Motor neuron (in vitro differentiated cells): ENCODE results near the gene HSF5. TPM values are rescaled to one million over a fixed set of nuclear protein-coding genes. Genes with fewer than 3 reads are reported as not detected.
"Not testable (repeated sequence)": the region's sequence is repeated elsewhere in the genome, so short reads cannot be mapped to it uniquely, and the experiment has no call there.

Experiments
- ATAC-seq, 8 experiments: fragments of 200-7000 bp; cut with Tn5 transposase; replicated peaks in 6 of 8; 2 replicates each; pipeline ENCODE4 v1.8.0; 2021; ENCODE audit warnings: mild to moderate bottlenecking in 8 of 8, moderate library complexity in 8 of 8
- H3K27ac ChIP-seq, 2 donors: fragments of 250-450 bp; sonication (Bioruptor Pico); 2 replicates each; pipeline ENCODE4 v1.9.0; 2021; ENCODE audit warnings: antibody characterized with exemption in 2 of 2, mild to moderate bottlenecking in 2 of 2, moderate library complexity in 1 of 2
- H3K4me1 ChIP-seq, 2 donors: fragments of 250-450 bp; sonication (Bioruptor Pico); replicated peaks in 1 of 2; 2 replicates each; pipeline ENCODE4 v1.6.1; 2021; ENCODE audit warnings: antibody characterized with exemption in 2 of 2, mild to moderate bottlenecking in 2 of 2, moderate library complexity in 1 of 2
- H3K4me3 ChIP-seq, 5 donors: fragments of 250-450 bp; sonication (Bioruptor Pico); 2 replicates each; pipeline ENCODE4 v1.9.0; 2021; ENCODE audit warnings: antibody characterized with exemption in 5 of 5, mild to moderate bottlenecking in 5 of 5, moderate library complexity in 4 of 5
- whole genome bisulfite sequencing, 10 experiments: fragments of 450-650 bp; shearing (Covaris generic); methylation state at CpG; one replicate each; pipeline ENCODE4 v1.0.0; 2022; 5-methylcytosine and 5-hydroxymethylcytosine counted together
- in situ Hi-C, 9 experiments: fragments of 400-800 bp; cut with MboI; loops; one replicate each; pipeline ENCODE4 v1.15.0; 2021; ENCODE audit warnings: low sequenced_read_pairs in 9 of 9, low pct_unique_long_range_greater_than_20kb in 2 of 9; ENCODE audit not compliant: unreplicated experiment in 9 of 9
- total RNA-seq, 8 experiments: library from RNA; unstranded; fragments of 300-600 nt; gene quantifications; 2 replicates each; pipeline versions ENCODE4 v1.2.3 to v1.2.4, GENCODE V29; 2022

The HSF5 gene
- total RNA-seq, 8 experiments from 2014 or later, result 0.04 to 0.14 (median 0.05) TPM; not detected in 3

DNA sequence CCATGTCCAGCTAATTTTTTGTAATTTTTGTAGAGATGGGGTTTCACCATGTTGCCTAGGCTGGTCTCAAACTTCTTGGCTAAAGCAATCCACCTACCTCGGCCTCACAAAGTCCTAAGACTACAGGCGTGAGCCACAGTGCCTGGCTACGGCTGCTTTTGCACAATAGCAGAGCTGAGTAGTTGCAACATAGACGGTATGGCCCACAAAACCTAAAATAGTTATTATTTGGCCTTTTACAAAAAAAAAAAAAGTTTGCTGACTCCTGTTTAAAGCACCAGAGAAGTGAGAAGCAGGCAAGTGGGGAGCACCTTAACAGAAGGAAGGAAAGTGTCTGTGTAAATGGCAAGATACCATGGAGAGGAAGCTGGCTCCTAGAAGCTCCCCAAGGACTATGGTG is 5.3 kb upstream of the HSF5 start:
- no peak for ATAC-seq
- 80 to 100% (median 93%) methylated on average over 1 to 3 of the region's 4 CpGs; no CpG with 5 or more reads in 5 of the 10 experiments for WGBS, 10 experiments
- in situ Hi-C loops, result no loop called here

DNA sequence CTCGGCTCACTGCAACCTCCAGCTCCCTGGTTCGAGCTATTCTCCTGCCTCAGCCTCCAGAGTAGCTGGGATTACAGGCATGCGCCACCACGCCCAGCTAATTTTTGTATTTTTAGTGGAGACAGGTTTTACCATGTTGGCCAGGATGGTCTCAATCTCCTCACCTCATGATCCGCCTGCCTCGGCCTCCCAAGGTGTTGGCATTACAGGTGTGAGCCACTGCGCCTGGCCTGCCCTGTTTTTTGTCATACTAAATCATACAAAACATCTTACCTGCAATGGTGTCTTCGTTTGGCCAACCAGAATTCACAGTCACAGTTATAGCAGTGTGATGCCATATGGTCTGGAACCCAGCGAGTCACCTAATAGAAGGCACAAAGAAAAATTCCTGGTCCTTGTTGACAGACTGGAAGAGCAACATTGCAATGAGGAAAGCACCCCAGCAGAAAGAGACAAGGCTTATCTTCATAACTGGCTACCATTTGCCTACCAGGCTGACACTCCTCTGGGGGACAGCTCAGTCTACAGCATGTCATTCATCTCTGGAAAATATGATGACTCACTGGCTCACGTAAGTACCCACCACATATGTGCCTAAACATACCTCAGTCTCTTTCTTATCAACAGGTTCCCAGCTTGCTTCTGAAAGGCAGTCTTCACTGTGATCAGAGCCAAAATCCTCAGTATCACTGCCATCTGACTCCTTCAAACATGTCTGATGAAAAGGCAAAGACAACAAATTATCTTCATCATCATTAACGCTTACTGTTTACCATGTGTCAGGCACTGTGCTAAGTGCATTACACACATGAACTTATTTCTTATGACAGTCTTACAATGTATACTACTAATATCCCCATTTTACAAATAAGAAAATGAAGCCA is 4.3 kb upstream of the HSF5 start:
- in situ Hi-C loops, result no loop called here
- ATAC-seq, result no peak
- Histone ChIP-seq H3K4me1 (no peaks in the 10 kb centered on the region), H3K4me3 (no peak overlapping the region), H3K27ac (no peak overlapping the region)
- WGBS, 10 experiments, result 89 to 100% (median 97%) methylated on average over 1 to 10 of the region's 11 CpGs

More for the DNA sequence above, 5.3 kb upstream of the HSF5 start:
- no peak overlapping the region for H3K4me3 ChIP-seq
- no peaks in the 10 kb centered on the region for H3K4me1 ChIP-seq
- H3K27ac ChIP-seq, result no peak overlapping the region

DNA sequence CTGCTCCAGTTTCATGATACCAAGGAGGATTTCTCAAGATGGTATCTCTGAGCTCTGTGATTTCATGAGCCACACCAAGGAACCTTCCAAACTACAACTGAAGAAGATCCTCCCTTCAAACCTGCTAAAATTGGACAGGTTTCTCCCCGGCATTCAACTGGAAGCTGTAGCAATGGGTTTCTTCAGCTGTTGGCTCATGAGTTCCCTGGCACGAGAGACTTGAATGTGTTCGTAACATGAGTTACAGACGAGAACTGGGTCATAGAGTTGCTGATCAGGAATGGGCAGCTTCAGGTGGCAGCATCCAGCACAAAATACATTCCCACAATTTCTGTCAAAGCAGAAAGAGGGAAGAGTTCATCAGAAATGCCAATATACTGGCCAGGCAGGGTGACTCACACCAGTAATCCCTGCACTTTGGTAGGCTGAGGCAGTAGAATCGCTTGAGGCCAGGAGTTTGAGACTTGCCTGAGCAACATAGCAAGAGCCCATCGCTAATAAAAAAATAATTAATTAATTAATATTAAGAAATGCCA is 3.4 kb upstream of the HSF5 start:
- no peak for ATAC-seq
- no peaks in the 10 kb centered on the region for H3K4me1 ChIP-seq
- 74 to 100% (median 100%) methylated on average over 2 to 6 of the region's 6 CpGs; no CpG with 5 or more reads in 2 of the 10 experiments for WGBS, 10 experiments
- no peak overlapping the region for H3K27ac ChIP-seq
- in situ Hi-C loops, result no loop called here
- H3K4me3 ChIP-seq, result no peak overlapping the region

DNA sequence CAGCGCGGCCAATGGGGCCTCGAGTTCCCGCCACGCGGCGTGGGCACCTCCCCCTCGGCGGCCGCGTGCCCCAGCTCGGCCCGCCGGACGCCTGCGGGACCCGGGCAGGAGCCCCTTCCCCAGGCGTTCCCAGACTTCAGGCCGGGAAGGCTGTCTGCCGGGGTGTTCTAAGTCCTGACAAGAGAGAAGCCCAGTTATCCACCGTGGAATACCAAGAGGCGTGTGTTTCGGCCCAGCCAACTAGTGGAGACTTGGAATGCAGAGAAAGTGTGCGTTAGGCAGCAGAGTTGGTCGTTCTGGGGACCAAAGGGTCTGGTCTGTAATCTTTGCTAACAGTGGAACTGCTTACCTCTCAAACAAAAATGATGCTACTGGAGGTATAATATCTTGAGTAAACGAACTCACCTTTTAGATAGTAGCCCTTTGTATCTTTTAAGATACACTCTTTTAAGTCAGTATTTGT is 251 bp upstream of the HSF5 start:
- Histone ChIP-seq H3K4me1 (no peaks in the 10 kb centered on the region), H3K4me3 (no peak overlapping the region), H3K27ac (no peak overlapping the region)
- WGBS, 10 experiments, result 77 to 100% (median 100%) methylated on average over 1 to 3 of the region's 26 CpGs; no CpG with 5 or more reads in 5 of the 10 experiments
- in situ Hi-C loops, result no loop called here
- no peak for ATAC-seq

DNA sequence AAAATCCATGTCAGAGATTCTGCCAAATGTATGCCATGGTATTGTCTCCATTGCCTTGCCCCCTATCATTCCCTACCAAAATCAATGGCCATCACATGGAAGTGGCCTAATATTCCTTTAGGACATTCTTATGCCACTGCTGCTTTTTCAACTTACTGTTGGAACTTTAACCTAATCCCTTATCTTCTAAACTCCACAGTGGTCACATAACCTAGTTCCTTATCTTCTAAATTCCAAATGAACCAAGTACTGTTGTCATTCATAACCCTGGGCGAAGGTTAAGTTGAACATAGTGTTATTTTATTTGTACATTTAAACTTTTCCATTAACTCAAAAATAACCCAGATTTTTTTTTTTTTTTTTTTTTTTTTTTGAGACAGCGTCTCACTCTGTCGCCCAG is 3.6 kb downstream of the HSF5 start:
- Histone ChIP-seq H3K4me3 (no peak overlapping the region), H3K27ac (no peak overlapping the region), H3K4me1 (no peaks in the 10 kb centered on the region)
- ATAC-seq, result no peak
- in situ Hi-C loops, result no loop called here
- WGBS, 10 experiments, result 70 to 100% (median 100%) methylated on average over 1 to 3 of the region's 3 CpGs; no CpG with 5 or more reads in 1 of the 10 experiments

DNA sequence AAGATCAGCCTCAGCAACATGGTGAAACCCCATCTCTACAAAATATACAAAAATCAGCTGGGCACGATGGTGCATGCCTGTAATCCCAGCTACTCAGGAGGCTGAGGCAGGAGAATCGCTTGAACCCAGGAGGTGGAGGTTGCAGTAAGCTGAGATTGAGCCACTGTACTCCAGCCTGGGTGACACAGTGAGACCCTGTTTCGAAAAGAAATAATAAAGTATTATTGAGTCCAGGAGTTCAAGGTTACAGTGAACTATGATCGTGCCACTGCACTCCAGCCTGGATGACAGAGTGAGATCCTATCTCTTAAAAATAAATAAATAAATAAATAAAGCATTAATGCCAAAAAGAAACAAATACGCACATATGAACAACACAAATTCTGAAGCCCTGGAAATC is 6.4 kb downstream of the HSF5 start:
- H3K27ac ChIP-seq, H3K4me1 ChIP-seq, ATAC-seq, in situ Hi-C loops, H3K4me3 ChIP-seq: not testable (repeated sequence)
- 44 to 100% (median 80%) methylated on average over 2 to 4 of the region's 5 CpGs for WGBS, 10 experiments

DNA sequence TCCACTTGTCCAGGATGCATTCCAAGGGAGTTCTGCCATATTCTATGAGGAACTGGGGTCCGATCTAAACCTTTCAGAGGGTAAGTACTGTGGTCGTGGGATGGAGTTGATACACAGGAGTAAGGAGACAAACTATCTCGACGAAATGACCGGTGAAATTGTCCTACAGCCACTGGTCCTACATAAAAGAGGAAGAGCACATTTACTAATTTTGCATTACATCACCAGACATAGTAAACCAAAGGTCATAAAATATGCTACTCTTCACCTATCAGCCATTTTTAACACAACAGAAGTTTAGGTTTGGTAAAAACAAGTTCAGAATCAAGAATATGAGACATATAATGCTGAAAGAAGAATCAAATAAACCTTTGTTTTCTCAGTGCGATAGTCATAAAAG is 8.1 kb downstream of the HSF5 start:
- H3K27ac ChIP-seq, result no peak overlapping the region
- no peak overlapping the region for H3K4me3 ChIP-seq
- in situ Hi-C loops, result no loop called here
- 50 to 82% (median 61%) methylated on average over 2 to 6 of the region's 6 CpGs; no CpG with 5 or more reads in 2 of the 10 experiments for WGBS, 10 experiments
- no peak for ATAC-seq
- H3K4me1 ChIP-seq, result no peaks in the 10 kb centered on the region

DNA sequence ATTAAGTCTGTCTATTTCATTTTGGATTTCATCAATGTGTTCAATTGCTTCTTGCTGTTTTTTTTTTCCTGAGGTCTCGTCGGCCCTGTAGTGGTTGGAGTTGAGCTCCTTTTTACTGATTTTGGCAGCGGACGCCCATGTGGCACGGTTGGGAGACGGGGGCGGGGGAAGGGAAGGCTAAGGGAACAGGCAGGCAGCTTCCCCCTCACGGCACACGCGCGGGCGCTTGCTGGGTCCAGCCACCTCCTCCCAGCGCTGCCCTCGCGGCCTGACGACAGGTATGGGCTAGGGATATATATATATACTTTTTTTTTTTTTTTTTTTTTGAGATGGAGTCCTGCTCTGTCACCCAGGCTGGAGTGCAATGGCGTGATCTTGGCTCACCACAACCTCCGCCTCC is 11.4 kb downstream of the HSF5 start:
- whole genome bisulfite sequencing, 10 experiments, result 55 to 100% (median 84%) methylated on average over 1 to 13 of the region's 18 CpGs; no CpG with 5 or more reads in 4 of the 10 experiments
- ATAC-seq, result no peak
- H3K4me1 ChIP-seq, result no peaks in the 10 kb centered on the region
- in situ Hi-C loops, result no loop called here
- H3K4me3 ChIP-seq, result no peak overlapping the region
- no peak overlapping the region for H3K27ac ChIP-seq

DNA sequence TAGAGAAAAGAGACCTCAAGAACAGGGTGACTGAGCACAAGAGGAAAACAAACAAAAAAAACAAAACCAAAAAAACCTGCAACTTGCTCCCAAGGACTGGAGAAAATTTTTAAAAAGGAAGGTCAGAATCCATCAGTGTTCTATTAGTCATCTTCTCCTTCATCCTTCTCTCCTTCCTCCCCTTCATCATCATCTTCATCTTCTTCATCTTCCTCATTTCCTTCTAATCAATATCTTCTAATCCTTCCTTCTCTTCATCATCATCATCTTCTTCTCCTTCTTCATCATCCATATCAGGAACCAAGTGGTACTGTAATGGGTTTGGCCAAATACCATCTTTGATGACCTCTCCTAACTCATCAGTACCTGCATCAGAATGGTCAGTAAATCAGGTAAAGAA is 12.2 kb downstream of the HSF5 start:
- H3K27ac ChIP-seq, result no peak overlapping the region
- no peaks in the 10 kb centered on the region for H3K4me1 ChIP-seq
- in situ Hi-C loops, result no loop called here
- ATAC-seq, result no peak
- no peak overlapping the region for H3K4me3 ChIP-seq

DNA sequence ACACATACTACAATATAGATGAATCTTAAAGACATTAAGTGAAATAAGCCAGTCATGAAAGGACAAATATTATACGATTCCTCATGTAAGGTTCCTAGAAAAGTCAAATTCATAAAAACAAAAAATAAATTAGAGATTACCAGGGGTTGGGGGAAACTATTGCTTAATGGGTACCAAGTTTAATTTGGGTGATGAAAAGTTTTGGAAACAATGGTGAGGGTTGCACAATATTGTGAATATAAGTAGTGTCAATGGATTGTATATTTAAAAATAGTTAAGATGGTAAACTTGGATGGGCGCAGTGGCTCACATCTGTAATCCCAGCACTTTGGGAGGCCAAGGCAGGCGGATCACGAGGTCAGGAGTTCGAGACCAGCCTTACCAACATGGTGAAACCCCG is 17.9 kb downstream of the HSF5 start:
- 42 to 100% (median 79%) methylated on average over 1 to 6 of the region's 6 CpGs; no CpG with 5 or more reads in 2 of the 10 experiments for WGBS, 10 experiments
- H3K4me1 ChIP-seq, result no peaks in the 10 kb centered on the region
- H3K4me3 ChIP-seq, result no peak overlapping the region
- ATAC-seq, result no peak
- in situ Hi-C loops, result no loop called here
- no peak overlapping the region for H3K27ac ChIP-seq

DNA sequence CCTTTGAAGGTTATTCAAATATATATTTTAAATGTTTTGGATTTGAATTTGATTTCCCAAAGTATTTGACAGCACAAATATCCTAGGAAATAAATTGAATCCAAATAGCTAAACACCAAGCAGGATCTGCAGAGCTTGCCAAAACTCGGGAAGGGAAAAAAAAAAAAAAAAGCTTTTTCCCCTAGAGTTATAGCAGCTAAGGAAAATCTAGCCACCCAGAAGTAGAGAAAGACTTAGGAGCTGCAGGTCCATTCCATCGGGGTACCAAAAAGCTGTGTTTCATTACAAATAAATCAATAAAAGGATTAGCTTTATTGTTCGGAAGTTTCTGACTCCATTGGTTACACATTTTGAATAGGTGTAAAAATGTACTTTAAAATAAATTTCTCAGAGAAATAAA is 19.3 kb downstream of the HSF5 start:
- in situ Hi-C loops, result no loop called here

DNA sequence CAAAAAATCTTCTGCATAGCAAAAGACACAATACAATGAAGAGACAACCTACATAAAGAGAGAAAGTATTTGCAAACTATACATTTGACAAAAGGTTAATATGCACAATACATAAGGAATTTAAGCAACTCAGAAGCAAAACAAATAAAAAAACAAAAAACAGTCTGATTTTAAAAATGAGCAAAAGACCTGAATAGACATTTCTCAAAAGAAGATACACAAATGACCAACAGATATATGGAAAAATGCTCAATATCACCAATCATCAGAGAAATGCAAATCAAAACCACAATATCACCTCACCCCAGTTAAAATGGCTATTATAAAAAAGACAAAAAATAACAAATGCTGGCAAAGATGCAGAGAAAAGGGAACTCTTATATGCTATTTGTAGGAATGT is 32.7 kb downstream of the HSF5 start:
- Histone ChIP-seq H3K4me1 (no peaks in the 10 kb centered on the region), H3K4me3 (no peak overlapping the region), H3K27ac (no peak overlapping the region)
- in situ Hi-C loops, result no loop called here
- ATAC-seq, result no peak

More for the DNA sequence above, 19.3 kb downstream of the HSF5 start:
- Histone ChIP-seq H3K27ac (no peak overlapping the region), H3K4me3 (no peak overlapping the region), H3K4me1 (no peaks in the 10 kb centered on the region)
- WGBS, 10 experiments, result 18 to 80% (median 61%) methylated on average over 1 to 3 of the region's 3 CpGs; no CpG with 5 or more reads in 1 of the 10 experiments
- no peak for ATAC-seq

DNA sequence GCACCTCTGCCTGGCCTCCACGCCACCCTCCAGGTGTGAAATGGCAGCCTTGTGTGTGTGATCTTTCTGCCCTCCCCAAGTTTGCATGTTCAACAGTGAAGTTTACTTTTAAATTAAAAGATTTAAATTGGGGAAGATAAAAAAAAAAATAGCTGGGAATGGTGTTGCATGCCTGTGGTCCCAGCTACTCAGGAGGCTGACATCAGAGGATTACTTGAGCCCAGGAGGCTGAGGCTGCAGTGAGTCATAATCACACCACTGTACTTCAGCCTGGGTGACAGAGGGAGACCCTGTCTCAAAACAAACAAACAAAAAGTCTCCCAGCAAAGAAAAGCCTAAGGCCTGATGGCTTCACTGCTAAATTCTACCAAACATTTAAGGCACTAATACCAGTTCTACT is 35.5 kb downstream of the HSF5 start:
- Histone ChIP-seq H3K4me3 (no peak overlapping the region), H3K4me1 (no peaks in the 10 kb centered on the region), H3K27ac (no peak overlapping the region)
- in situ Hi-C loops, result no loop called here
- no peak for ATAC-seq
- WGBS, 10 experiments, result 100% methylated on average over 1 of the region's 1 CpG; no CpG with 5 or more reads in 7 of the 10 experiments
